GM12874 (cell line): Measurements from ENCODE around the gene IER5L.

Experiments
- CTCF ChIP-seq: IDR thresholded peaks from 2 replicates; pipeline ENCODE4 v1.5.1; 2011; ENCODE audit warnings: low read depth, mild to moderate bottlenecking, control low read depth, low read length, moderate library complexity; ENCODE audit not compliant: insufficient read depth

The IER5L gene

DNA sequence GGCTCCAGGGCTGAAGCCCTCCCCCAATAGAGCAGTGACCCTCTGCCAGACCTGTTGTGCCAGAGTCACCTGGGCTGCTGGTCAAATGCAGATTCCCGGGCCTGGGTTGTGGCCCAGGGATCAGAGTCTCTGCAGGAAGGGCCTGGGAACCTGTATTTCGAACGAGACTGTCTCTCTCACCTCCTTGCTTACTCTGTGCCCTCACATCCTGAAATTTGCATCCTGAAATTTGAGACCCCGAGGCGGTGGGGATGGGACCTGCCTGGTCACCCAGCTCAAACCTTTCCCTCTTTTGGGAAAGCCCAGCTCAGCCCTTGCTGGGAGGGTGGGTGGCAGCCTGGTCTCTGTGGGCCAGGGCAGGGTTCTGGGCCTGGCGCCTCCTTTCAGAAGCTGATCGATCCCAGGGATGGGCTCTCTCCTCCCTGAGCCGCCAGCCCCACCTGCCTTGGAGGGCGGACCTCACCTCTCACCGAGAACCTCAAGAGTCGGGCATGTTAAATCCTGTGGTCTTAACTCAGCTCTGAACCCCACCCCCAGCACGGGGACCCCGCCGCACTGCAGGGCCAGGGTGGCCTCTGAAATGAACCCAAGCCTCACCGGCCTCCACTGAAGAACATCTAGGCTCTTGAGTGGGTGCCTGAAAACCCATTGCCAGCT, 44.0 kb upstream of the IER5L start:
- no peak for TF ChIP-seq CTCF

- no peak for TF ChIP-seq CTCF
These were observed 43.2 kb upstream of the IER5L start for GRCh38 chr9:129221233-129221632.

DNA sequence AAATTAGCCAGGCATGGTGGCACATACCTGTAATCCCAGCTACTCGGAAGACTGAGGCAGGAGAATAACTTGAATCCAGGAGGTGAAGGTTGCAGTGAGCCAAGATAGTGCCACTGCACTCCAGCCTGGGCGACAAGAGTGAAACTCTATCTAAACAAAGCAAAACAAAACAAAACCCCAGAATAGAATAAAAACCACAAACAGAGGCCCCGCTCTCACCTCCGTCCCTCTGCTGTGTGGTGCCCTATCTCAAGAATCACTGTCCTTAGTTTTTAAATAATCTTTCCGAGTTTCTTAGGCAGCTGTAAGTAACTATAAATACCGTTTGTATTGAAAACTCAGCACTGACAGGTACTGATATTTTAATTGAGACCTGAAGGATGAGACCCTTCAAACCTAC, 42.7 kb upstream of the IER5L start:
- TF ChIP-seq CTCF = no peak

DNA sequence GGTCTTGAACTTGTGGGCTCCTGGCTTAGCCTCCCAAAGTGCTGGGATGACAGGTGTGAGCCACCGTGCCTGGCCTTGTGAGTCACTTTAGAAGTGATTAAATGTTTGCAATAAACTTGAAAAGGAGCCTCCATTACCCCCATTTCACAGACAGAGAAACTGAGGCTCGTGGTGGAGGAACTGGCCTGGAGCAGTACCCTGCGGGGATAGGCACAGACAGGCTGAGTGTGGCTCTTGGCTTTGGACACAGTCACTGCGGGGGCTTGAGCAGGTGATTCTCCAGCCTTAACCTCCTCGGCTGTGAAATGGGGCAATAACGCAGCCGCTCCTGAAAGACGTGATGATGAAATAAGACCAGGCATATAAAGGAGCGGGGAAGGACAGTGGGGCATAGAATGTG, 40.9 kb upstream of the IER5L start:
- no peak for TF ChIP-seq CTCF

GRCh38 chr9:129218272-129218625, 40.2 kb upstream of the IER5L start:
- TF ChIP-seq CTCF = no peak

DNA sequence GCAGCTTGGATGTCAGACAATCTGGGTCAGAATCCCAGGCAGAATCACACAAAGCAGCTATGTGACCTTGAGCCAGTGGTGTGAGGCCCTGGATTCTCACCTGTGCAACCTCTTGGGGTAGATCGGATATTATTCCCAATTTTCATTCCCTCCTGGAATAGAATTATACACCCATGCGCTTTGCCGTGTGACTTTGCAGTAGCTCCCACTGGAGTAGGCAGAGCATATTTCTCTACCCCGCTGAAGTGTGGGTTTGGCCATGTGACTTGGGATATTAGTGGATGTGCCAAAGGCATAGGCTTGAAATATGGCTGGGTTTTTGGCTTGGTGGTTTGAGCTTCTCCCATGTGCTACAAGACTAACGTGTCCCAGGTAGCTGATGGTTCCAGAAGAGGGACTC, 35.5 kb upstream of the IER5L start:
- no peak for TF ChIP-seq CTCF

GRCh38 chr9:129211686-129212085, 33.6 kb upstream of the IER5L start:
- no peak for TF ChIP-seq CTCF

DNA sequence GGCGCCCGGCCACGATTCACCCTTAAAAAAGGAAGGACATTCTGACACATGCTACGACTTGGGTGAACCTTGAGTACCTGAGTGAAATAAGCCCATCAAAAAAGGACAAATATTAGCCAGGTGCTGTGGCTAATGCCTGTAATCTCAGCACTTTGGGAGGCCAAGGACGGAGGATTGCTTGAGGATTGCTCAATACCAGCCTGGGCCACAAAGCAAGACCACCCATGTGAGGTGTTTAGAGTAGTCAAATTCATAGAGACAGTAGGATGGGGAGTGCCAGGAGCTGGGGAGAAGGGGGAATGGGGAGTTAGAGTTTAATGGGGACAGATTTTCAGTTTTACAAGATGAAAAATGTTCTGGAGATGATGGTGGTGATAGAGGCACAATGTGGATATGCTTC, 32.1 kb upstream of the IER5L start:
- no peak for TF ChIP-seq CTCF
